HEK293 (cell line): ENCODE measurements around the gene ARHGEF4.

Source experiments
- MEIS1 ChIP-seq: sonication (generic); formaldehyde crosslinking; IDR thresholded peaks from 2 replicates; pipeline ENCODE4 v1.8.1; 2022; ENCODE audit warnings: missing genetic modification reagents, mild to moderate bottlenecking, borderline replicate concordance
- ZEB2 ChIP-seq: fragments of 450-650 bp; formaldehyde crosslinking; IDR thresholded peaks from 2 replicates; pipeline ENCODE4 v1.5.1; 2016; ENCODE audit warnings: missing biosample characterization, missing genetic modification characterization
- ZNF211 ChIP-seq: fragments of 450-650 bp; formaldehyde crosslinking; IDR thresholded peaks from 2 replicates; pipeline ENCODE4 v1.5.1; 2016; ENCODE audit warnings: low read depth, missing biosample characterization, missing genetic modification characterization
- ZNF549 ChIP-seq: fragments of 450-650 bp; IDR thresholded peaks from 2 replicates; pipeline ENCODE4 v1.5.1; 2018; ENCODE audit warnings: missing biosample characterization, missing genetic modification characterization, mild to moderate bottlenecking, inconsistent platforms, moderate library complexity
- ZNF670 ChIP-seq: fragments of 450-650 bp; formaldehyde crosslinking; IDR thresholded peaks from 2 replicates; pipeline ENCODE4 v1.5.1; 2016; ENCODE audit warnings: missing biosample characterization, missing genetic modification characterization, low read depth
- TF ChIP-seq, protein P1 (sequence below): fragments of 450-650 bp; formaldehyde crosslinking; IDR thresholded peaks from 2 replicates; pipeline ENCODE4 v1.5.1; 2016; ENCODE audit warnings: missing biosample characterization, missing genetic modification characterization

DNA sequence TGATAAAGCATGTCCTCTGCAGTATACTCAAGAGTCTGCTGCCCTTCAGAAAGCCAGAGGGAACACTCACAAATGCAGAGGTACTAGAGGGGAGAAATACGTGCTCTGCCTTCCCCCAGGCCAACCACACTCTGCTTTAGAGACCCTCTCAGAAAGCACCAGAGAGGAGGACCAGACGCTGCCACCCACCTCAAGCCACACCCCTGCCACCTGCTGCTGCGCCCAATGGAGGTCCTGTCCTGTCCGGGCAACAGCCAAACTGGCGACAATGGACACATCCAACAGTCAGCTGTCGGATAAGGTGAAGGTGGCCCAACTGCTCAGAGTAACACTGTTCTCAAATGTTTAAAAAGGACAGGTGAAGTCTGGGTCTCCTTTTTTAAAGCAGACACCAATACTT is 211.9 kb downstream of the ARHGEF4 start:
- TF ChIP-seq, protein P1, sequence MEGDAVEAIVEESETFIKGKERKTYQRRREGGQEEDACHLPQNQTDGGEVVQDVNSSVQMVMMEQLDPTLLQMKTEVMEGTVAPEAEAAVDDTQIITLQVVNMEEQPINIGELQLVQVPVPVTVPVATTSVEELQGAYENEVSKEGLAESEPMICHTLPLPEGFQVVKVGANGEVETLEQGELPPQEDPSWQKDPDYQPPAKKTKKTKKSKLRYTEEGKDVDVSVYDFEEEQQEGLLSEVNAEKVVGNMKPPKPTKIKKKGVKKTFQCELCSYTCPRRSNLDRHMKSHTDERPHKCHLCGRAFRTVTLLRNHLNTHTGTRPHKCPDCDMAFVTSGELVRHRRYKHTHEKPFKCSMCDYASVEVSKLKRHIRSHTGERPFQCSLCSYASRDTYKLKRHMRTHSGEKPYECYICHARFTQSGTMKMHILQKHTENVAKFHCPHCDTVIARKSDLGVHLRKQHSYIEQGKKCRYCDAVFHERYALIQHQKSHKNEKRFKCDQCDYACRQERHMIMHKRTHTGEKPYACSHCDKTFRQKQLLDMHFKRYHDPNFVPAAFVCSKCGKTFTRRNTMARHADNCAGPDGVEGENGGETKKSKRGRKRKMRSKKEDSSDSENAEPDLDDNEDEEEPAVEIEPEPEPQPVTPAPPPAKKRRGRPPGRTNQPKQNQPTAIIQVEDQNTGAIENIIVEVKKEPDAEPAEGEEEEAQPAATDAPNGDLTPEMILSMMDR (tag by site-specific recombination) = no peak
- TF ChIP-seq MEIS1 (CRISPR knock-in tag) (no peak), ZNF549 (tag by site-specific recombination) (no peak), ZNF211 (no peak), ZEB2 (tag by site-specific recombination) (no peak), ZNF670 (tag by site-specific recombination) (no peak)
